ENCODE results near the gene SNX22.

DNA sequence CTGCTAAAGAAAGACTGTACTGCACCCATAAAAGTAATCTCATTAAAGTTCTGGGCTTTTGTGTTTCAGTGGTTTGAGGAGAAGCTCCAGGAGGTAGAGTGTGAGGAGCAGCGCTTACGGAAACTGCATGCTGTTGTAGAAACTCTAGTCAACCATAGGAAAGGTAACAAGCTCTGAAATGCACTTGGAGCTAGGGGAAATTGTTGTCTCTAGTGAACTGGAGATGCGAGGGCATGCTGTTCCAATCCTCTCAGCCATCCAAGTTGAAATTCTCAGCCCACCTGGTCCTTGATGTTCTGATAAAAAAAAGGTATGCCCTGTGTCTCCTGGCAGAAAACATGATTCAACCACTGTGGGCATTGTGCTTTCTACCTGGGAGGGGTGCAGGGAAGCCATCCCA, 21.4 kb upstream of the SNX22 start:
- TF ChIP-seq EZH2phosphoT487 (IDR thresholded peaks at IDR 0.05; ENCODE audit: low read length) (no peak), EZH2 (optimal IDR thresholded peaks at IDR 0.05; ENCODE audit: low read depth, low read length) (no peak)
- TF ChIP-seq, protein P1, sequence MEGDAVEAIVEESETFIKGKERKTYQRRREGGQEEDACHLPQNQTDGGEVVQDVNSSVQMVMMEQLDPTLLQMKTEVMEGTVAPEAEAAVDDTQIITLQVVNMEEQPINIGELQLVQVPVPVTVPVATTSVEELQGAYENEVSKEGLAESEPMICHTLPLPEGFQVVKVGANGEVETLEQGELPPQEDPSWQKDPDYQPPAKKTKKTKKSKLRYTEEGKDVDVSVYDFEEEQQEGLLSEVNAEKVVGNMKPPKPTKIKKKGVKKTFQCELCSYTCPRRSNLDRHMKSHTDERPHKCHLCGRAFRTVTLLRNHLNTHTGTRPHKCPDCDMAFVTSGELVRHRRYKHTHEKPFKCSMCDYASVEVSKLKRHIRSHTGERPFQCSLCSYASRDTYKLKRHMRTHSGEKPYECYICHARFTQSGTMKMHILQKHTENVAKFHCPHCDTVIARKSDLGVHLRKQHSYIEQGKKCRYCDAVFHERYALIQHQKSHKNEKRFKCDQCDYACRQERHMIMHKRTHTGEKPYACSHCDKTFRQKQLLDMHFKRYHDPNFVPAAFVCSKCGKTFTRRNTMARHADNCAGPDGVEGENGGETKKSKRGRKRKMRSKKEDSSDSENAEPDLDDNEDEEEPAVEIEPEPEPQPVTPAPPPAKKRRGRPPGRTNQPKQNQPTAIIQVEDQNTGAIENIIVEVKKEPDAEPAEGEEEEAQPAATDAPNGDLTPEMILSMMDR (IDR thresholded peaks at IDR 0.05; ENCODE audit: low read length): no peak
